Measurements from ENCODE around the gene HECA. TPM values are rescaled to one million over a fixed set of nuclear protein-coding genes. Genes with fewer than 3 reads are reported as not detected.

The HECA gene
- polyA plus RNA-seq, 1 of the 3 experiments (the other 2 are of a cell fraction) = 1.6 TPM

DNA sequence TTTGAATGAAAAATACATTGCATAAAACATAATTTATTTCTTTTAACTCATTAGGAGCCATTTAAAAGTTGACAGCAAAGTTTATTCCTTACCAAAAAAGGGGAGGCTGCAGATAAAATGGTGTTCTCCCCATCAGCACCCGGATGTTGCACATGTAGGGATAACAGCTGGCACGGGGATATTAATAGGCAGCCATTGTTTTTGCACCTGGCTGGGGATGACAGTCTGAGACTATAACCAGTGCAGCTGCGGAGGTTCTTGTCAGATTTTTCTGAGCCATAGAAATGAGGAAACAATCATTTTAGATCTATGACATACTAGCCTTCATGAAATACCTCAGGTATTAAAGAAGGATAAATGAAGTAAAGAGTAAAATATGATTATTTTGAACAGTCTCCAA lies 20.1 kb upstream of the HECA start:
- no peak for DNase-seq
- no peaks in the 10 kb centered on the region for H3F3A ChIP-seq (replicated peaks; ENCODE audit: insufficient read depth)
- H3K4me3 ChIP-seq (ENCODE audit: low read depth in 2 of 2, low read length in 1 of 2) = no peak overlapping the region
- H3K9me2 ChIP-seq = no peaks in the 10 kb centered on the region
- no peak overlapping the region for H3K4me2 ChIP-seq
- no peaks in the 10 kb centered on the region for H4K20me1 ChIP-seq (ENCODE audit: insufficient read depth)
- no peak overlapping the region for H3K9ac ChIP-seq
- ChIA-PET CTCF (no interaction called here), POLR2A (no interaction called here)
- WGBS (ENCODE audit: low lambda C conversion rate) = 11% methylated on average over 3 of the region's 3 CpGs
- no peak for TF ChIP-seq CHD2 (IDR thresholded peaks at IDR 0.05; ENCODE audit: low read length, partially characterized antibody)
- TF ChIP-seq, protein P1, sequence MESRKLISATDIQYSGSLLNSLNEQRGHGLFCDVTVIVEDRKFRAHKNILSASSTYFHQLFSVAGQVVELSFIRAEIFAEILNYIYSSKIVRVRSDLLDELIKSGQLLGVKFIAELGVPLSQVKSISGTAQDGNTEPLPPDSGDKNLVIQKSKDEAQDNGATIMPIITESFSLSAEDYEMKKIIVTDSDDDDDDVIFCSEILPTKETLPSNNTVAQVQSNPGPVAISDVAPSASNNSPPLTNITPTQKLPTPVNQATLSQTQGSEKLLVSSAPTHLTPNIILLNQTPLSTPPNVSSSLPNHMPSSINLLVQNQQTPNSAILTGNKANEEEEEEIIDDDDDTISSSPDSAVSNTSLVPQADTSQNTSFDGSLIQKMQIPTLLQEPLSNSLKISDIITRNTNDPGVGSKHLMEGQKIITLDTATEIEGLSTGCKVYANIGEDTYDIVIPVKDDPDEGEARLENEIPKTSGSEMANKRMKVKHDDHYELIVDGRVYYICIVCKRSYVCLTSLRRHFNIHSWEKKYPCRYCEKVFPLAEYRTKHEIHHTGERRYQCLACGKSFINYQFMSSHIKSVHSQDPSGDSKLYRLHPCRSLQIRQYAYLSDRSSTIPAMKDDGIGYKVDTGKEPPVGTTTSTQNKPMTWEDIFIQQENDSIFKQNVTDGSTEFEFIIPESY (IDR thresholded peaks at IDR 0.05; ENCODE audit: borderline replicate concordance, low read depth) = no peak
- no peak for TF ChIP-seq GATA2 (CRISPR knock-in tag; IDR thresholded peaks at IDR 0.05)
- TF ChIP-seq CTCF (IDR thresholded peaks at IDR 0.05) = no peak
- no peak for TF ChIP-seq ELF1 (IDR thresholded peaks at IDR 0.05)
- no peak for TF ChIP-seq IRF3 (IDR thresholded peaks at IDR 0.05; ENCODE audit: low read depth, low read length)
- no peak for TF ChIP-seq RXRA (IDR thresholded peaks at IDR 0.05; ENCODE audit: borderline replicate concordance, low read depth)
- no peak for TF ChIP-seq SMC3 (IDR thresholded peaks at IDR 0.05; ENCODE audit: low read depth, low read length)
- TF ChIP-seq, protein P2, sequence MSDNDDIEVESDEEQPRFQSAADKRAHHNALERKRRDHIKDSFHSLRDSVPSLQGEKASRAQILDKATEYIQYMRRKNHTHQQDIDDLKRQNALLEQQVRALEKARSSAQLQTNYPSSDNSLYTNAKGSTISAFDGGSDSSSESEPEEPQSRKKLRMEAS (IDR thresholded peaks at IDR 0.05; ENCODE audit: low read depth) = no peak
- no peak for TF ChIP-seq USF1 (IDR thresholded peaks at IDR 0.05; ENCODE audit: borderline replicate concordance, low read depth)
- no peak for TF ChIP-seq EZH2phosphoT487 (IDR thresholded peaks at IDR 0.05; ENCODE audit: borderline replicate concordance, low read depth)
- no peak for TF ChIP-seq NFIC (IDR thresholded peaks at IDR 0.05; ENCODE audit: borderline replicate concordance)
- TF ChIP-seq RCOR1 (IDR thresholded peaks at IDR 0.05; ENCODE audit: low read length) = no peak
- TF ChIP-seq GABPA (IDR thresholded peaks at IDR 0.05; ENCODE audit: low read depth) = no peak
- no peak for TF ChIP-seq POLR2AphosphoS5 (IDR thresholded peaks at IDR 0.05; ENCODE audit: low read depth, low read length)
- TF ChIP-seq REST (IDR thresholded peaks at IDR 0.05; ENCODE audit: low read depth, low read length) = no peak
- TF ChIP-seq SIN3A (IDR thresholded peaks at IDR 0.05; ENCODE audit: borderline replicate concordance, low read depth, low read length) = no peak
- TF ChIP-seq NRF1 (IDR thresholded peaks at IDR 0.05; ENCODE audit: low read depth, low read length) = no peak
- H3K4me1 ChIP-seq (ENCODE audit: control insufficient read depth in 1 of 2, insufficient read depth in 2 of 2, low read depth in 1 of 2, low read length in 1 of 2) = no peaks in the 10 kb centered on the region; a peak in 2 of 4 replicates
- H3K27ac ChIP-seq (ENCODE audit: low read depth in 2 of 2, low read length in 1 of 2) = no peak overlapping the region
- H2AFZ ChIP-seq (ENCODE audit: low read depth) = no peak overlapping the region
- H3K36me3 ChIP-seq (replicated peaks in 1 of 2; ENCODE audit: control insufficient read depth in 1 of 2, insufficient read depth in 2 of 2, low read length in 1 of 2) = no peaks in the 10 kb centered on the region
- H3K79me2 ChIP-seq (ENCODE audit: insufficient read depth) = no peaks in the 10 kb centered on the region
- no peaks in the 10 kb centered on the region; the same call in 1 of the 2 replicates for H3K9me3 ChIP-seq
- H3K27me3 ChIP-seq (ENCODE audit: insufficient read depth) = no peaks in the 10 kb centered on the region
